Neural progenitor cell (in vitro differentiated cells): Measurements from ENCODE around the gene TOPORS. TPM values are rescaled to one million over a fixed set of nuclear protein-coding genes. Genes with fewer than 3 reads are reported as not detected.
A peak's percentile ranks its signal among the peaks of the same experiment; 100 is the strongest.
"Not testable (repeated sequence)": the region's sequence is repeated elsewhere in the genome, so short reads cannot be mapped to it uniquely, and the experiment has no call there.

Source experiments
- DNase-seq: peaks from one replicate; pipeline ENCODE4 v3.0.0-alpha.2; 2016; ENCODE audit warnings: low spot score
- H2AFZ ChIP-seq: fragments of 200-600 bp; sonication (generic); replicated peaks from 2 replicates; pipeline ENCODE4 v1.6.1; 2016; ENCODE audit warnings: antibody characterized with exemption
- H3F3A ChIP-seq: fragments of 200-600 bp; sonication (generic); 2 replicates; pipeline ENCODE4 v1.6.1; 2016; ENCODE audit warnings: antibody characterized with exemption, low read depth
- H3K27ac ChIP-seq: fragments of 200-600 bp; sonication (generic); 2 replicates; pipeline ENCODE4 v1.5.1; 2016; ENCODE audit warnings: mild to moderate bottlenecking
- H3K27me3 ChIP-seq: fragments of 200-600 bp; sonication (generic); 2 replicates; pipeline ENCODE4 v1.6.1; 2016; ENCODE audit warnings: mild to moderate bottlenecking, moderate library complexity
- H3K36me3 ChIP-seq: fragments of 200-600 bp; sonication (generic); 2 replicates; pipeline ENCODE4 v1.5.1; 2016
- H3K4me1 ChIP-seq: fragments of 200-600 bp; sonication (generic); 2 replicates; pipeline ENCODE4 v1.6.1; 2016; ENCODE audit warnings: mixed run types
- H3K4me2 ChIP-seq: fragments of 200-600 bp; sonication (generic); 2 replicates; pipeline ENCODE4 v1.6.1; 2016
- H3K4me3 ChIP-seq: fragments of 200-600 bp; sonication (generic); 2 replicates; pipeline ENCODE4 v1.5.1; 2016
- H3K79me2 ChIP-seq: fragments of 200-600 bp; sonication (generic); 2 replicates; pipeline ENCODE4 v1.6.1; 2016; ENCODE audit warnings: low read depth
- H3K9ac ChIP-seq: fragments of 200-600 bp; sonication (generic); 2 replicates; pipeline ENCODE4 v1.6.1; 2016
- H3K9me3 ChIP-seq: fragments of 200-600 bp; sonication (generic); 2 replicates; pipeline ENCODE4 v1.5.1; 2016; ENCODE audit warnings: low read depth
- H4K20me1 ChIP-seq: fragments of 200-600 bp; sonication (generic); 2 replicates; pipeline ENCODE4 v1.6.1; 2016; ENCODE audit warnings: low read depth
- H3K27ac Mint-ChIP-seq: 3 replicates; pipeline ENCODE4 v1.8.0; 2021; ENCODE audit warnings: mixed read lengths
- H3K27me3 Mint-ChIP-seq: 2 replicates; pipeline ENCODE4 v1.8.0; 2022; ENCODE audit warnings: low read depth, mild to moderate bottlenecking, inconsistent platforms, moderate library complexity, mixed read lengths; ENCODE audit not compliant: insufficient read depth
- H3K36me3 Mint-ChIP-seq: 3 replicates; pipeline ENCODE4 v1.8.0; 2021; ENCODE audit warnings: mixed read lengths
- H3K4me1 Mint-ChIP-seq: 3 replicates; pipeline ENCODE4 v1.8.0; 2021; ENCODE audit warnings: mixed read lengths
- H3K4me3 Mint-ChIP-seq: 3 replicates; pipeline ENCODE4 v1.8.0; 2021; ENCODE audit warnings: mild to moderate bottlenecking, moderate library complexity, mixed read lengths
- H3K9me3 Mint-ChIP-seq: 3 replicates; pipeline ENCODE4 v1.8.0; 2020; ENCODE audit warnings: mixed read lengths
- CTCF ChIP-seq: fragments of 200-600 bp; sonication (generic); IDR thresholded peaks from 2 replicates; pipeline ENCODE4 v1.5.1; 2017; ENCODE audit warnings: antibody characterized with exemption, mild to moderate bottlenecking
- EZH2 ChIP-seq: fragments of 200-600 bp; sonication (generic); IDR thresholded peaks from 2 replicates; pipeline ENCODE4 v1.6.1; 2017; ENCODE audit warnings: antibody characterized with exemption, mild to moderate bottlenecking, moderate library complexity
- EZH2phosphoT487 ChIP-seq: fragments of 200-600 bp; sonication (generic); IDR thresholded peaks from 2 replicates; pipeline ENCODE4 v1.6.1; 2017; ENCODE audit warnings: antibody characterized with exemption
- total RNA-seq: library from RNA; depleted of rRNA; stranded (reverse); fragments of >200 nt; gene quantifications from 2 replicates; pipeline ENCODE4 v1.2.3, GENCODE V29; 2015; ENCODE audit warnings: low replicate concordance

Gene TOPORS
- total RNA-seq, 1 donor from 2014 or later = 51.3 TPM

GRCh38 chr9:32551276-32552051 lies 922 bp downstream of the TOPORS start:
- Mint-ChIP-seq H3K4me1 (peaks cover 24% of the 10 kb centered on the region), H3K27me3 (peaks cover 4% of the 10 kb centered on the region), H3K27ac (peak overlapping the region; percentile 100), H3K36me3 (peaks cover 25% of the 10 kb centered on the region), H3K4me3 (peak overlapping the region; percentile 94), H3K9me3 (peaks cover 4% of the 10 kb centered on the region)
- Histone ChIP-seq H3K79me2 (peaks cover 64% of the 10 kb centered on the region), H2AFZ (peak overlapping the region; percentile 17), H3K27ac (peak overlapping the region; percentile 62), H3K9me3 (no peaks in the 10 kb centered on the region), H3K4me3 (peak overlapping the region; percentile 86), H3K36me3 (no peaks in the 10 kb centered on the region), H3F3A (peaks cover 26% of the 10 kb centered on the region), H3K4me2 (peak overlapping the region; percentile 91), H3K9ac (peak overlapping the region; percentile 97), H4K20me1 (peaks cover 29% of the 10 kb centered on the region), H3K4me1 (peaks cover 13% of the 10 kb centered on the region), H3K27me3 (no peaks in the 10 kb centered on the region)
- TF ChIP-seq CTCF = no peak
- peak; percentile 65 for DNase-seq

GRCh38 chr9:32550562-32551275 lies 1.7 kb downstream of the TOPORS start:
- H3K27ac ChIP-seq = peak overlapping the region; percentile 90
- Mint-ChIP-seq H3K36me3 (peaks cover 26% of the 10 kb centered on the region), H3K9me3 (peaks cover 4% of the 10 kb centered on the region), H3K27ac (peak overlapping the region; percentile 100), H3K4me3 (peak overlapping the region; percentile 94), H3K27me3 (peaks cover 4% of the 10 kb centered on the region), H3K4me1 (peaks cover 24% of the 10 kb centered on the region)
- H3K79me2 ChIP-seq = peaks cover 71% of the 10 kb centered on the region
- H3K36me3 ChIP-seq = no peaks in the 10 kb centered on the region
- peaks cover 26% of the 10 kb centered on the region for H3F3A ChIP-seq
- H3K4me2 ChIP-seq = peak overlapping the region; percentile 91
- H3K4me1 ChIP-seq = peaks cover 13% of the 10 kb centered on the region
- no peaks in the 10 kb centered on the region for H3K27me3 ChIP-seq
- peak overlapping the region; percentile 86 for H3K4me3 ChIP-seq
- no peaks in the 10 kb centered on the region for H3K9me3 ChIP-seq
- peaks cover 37% of the 10 kb centered on the region for H4K20me1 ChIP-seq
- TF ChIP-seq EZH2 (no peak), EZH2phosphoT487 (no peak), CTCF (peak; percentile 19)
- H3K9ac ChIP-seq = peak overlapping the region; percentile 97
- peak; percentile 98 for DNase-seq
- peak overlapping the region; percentile 48 for H2AFZ ChIP-seq

GRCh38 chr9:32550150-32550561 lies 2.2 kb downstream of the TOPORS start:
- H3K4me1 ChIP-seq = peaks cover 13% of the 10 kb centered on the region
- H3F3A ChIP-seq = peaks cover 26% of the 10 kb centered on the region
- H2AFZ ChIP-seq = peak overlapping the region; percentile 48
- Mint-ChIP-seq H3K9me3 (peaks cover 4% of the 10 kb centered on the region), H3K36me3 (peaks cover 26% of the 10 kb centered on the region), H3K27ac (peak overlapping the region; percentile 74), H3K4me1 (peaks cover 24% of the 10 kb centered on the region), H3K4me3 (peak overlapping the region; percentile 94), H3K27me3 (peaks cover 4% of the 10 kb centered on the region)
- peaks cover 77% of the 10 kb centered on the region for H3K79me2 ChIP-seq
- H3K9ac ChIP-seq = peak overlapping the region; percentile 94
- peak overlapping the region; percentile 86 for H3K4me3 ChIP-seq
- H4K20me1 ChIP-seq = peaks cover 43% of the 10 kb centered on the region
- no peaks in the 10 kb centered on the region for H3K9me3 ChIP-seq
- peak overlapping the region; percentile 91 for H3K4me2 ChIP-seq
- no peaks in the 10 kb centered on the region for H3K27me3 ChIP-seq
- H3K27ac ChIP-seq = peak overlapping the region; percentile 90
- H3K36me3 ChIP-seq = no peaks in the 10 kb centered on the region
- TF ChIP-seq CTCF = peak; percentile 9
- TF ChIP-seq EZH2phosphoT487 = no peak
- TF ChIP-seq EZH2 = no peak
- DNase-seq = peak; percentile 33

- Histone ChIP-seq H3K79me2 (peaks cover 90% of the 10 kb centered on the region), H4K20me1 (peaks cover 61% of the 10 kb centered on the region)
- H3K27ac Mint-ChIP-seq = not testable (repeated sequence)
Measured at GRCh38 chr9:32548213-32548612, 4.2 kb downstream of the TOPORS start.

More at GRCh38 chr9:32548213-32548612, 4.2 kb downstream of the TOPORS start:
- H2AFZ ChIP-seq, H3K36me3 ChIP-seq, H3K27ac ChIP-seq, H3K4me3 ChIP-seq, H3K27me3 Mint-ChIP-seq, DNase-seq, H3K4me1 ChIP-seq, H3K27me3 ChIP-seq, H3K4me2 ChIP-seq, H3K9me3 ChIP-seq, H3K9ac ChIP-seq, H3K9me3 Mint-ChIP-seq: not testable (repeated sequence)
- H3K36me3 Mint-ChIP-seq = peaks cover 36% of the 10 kb centered on the region
- peaks cover 26% of the 10 kb centered on the region for H3F3A ChIP-seq
- peaks cover 20% of the 10 kb centered on the region for H3K4me1 Mint-ChIP-seq
- H3K4me3 Mint-ChIP-seq = peak overlapping the region; percentile 44
